ENCODE data around the gene WDR33. TPM values are rescaled to one million over a fixed set of nuclear protein-coding genes. Genes with fewer than 3 reads are reported as not detected.

Gene WDR33
- total RNA-seq, 1 donor: 25.7 TPM

DNA sequence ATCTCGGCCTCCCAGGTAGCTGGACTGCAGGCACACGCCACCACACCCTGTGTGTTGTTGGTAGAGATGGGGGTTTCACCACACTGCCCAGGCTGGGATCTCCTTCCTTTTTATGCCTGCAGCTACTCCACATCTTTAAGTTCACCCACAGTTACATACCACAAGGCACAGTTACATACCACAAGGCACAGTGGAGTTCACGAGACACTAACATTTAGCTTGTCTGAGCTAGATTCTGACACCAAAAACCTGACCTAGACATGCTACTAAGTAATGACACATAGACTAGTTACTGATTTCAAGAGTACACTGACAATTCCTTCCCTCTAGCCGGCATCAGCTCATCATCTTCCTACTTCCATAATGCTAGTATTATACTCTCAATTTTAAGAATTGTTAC, 42.7 kb upstream of the WDR33 start:
- Histone ChIP-seq H2AFZ (ENCODE audit: low read length) (no peak overlapping the region), H3K4me1 (ENCODE audit: insufficient read depth, low read length) (peaks cover 7% of the 10 kb centered on the region), H3K27ac (ENCODE audit: low read depth, low read length) (no peak overlapping the region), H3K27me3 (ENCODE audit: insufficient read depth, low read length) (no peaks in the 10 kb centered on the region), H3K9me3 (ENCODE audit: low read depth, low read length) (no peaks in the 10 kb centered on the region), H3K4me3 (ENCODE audit: insufficient read depth, low read length) (no peak overlapping the region), H3K4me2 (ENCODE audit: insufficient read depth, low read length) (no peak overlapping the region), H3K36me3 (ENCODE audit: insufficient read depth, low read length) (peaks cover 32% of the 10 kb centered on the region), H3K79me2 (ENCODE audit: insufficient read depth, low read length) (peaks cover 81% of the 10 kb centered on the region), H4K20me1 (ENCODE audit: insufficient read depth, low read length) (peaks cover 38% of the 10 kb centered on the region)
- TF ChIP-seq, protein P1, sequence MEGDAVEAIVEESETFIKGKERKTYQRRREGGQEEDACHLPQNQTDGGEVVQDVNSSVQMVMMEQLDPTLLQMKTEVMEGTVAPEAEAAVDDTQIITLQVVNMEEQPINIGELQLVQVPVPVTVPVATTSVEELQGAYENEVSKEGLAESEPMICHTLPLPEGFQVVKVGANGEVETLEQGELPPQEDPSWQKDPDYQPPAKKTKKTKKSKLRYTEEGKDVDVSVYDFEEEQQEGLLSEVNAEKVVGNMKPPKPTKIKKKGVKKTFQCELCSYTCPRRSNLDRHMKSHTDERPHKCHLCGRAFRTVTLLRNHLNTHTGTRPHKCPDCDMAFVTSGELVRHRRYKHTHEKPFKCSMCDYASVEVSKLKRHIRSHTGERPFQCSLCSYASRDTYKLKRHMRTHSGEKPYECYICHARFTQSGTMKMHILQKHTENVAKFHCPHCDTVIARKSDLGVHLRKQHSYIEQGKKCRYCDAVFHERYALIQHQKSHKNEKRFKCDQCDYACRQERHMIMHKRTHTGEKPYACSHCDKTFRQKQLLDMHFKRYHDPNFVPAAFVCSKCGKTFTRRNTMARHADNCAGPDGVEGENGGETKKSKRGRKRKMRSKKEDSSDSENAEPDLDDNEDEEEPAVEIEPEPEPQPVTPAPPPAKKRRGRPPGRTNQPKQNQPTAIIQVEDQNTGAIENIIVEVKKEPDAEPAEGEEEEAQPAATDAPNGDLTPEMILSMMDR (IDR thresholded peaks at IDR 0.05; ENCODE audit: extremely low read depth, low read depth, low read length): no peak
- DNase-seq (ENCODE audit: insufficient read length, low spot score, missing footprints): no peak

DNA sequence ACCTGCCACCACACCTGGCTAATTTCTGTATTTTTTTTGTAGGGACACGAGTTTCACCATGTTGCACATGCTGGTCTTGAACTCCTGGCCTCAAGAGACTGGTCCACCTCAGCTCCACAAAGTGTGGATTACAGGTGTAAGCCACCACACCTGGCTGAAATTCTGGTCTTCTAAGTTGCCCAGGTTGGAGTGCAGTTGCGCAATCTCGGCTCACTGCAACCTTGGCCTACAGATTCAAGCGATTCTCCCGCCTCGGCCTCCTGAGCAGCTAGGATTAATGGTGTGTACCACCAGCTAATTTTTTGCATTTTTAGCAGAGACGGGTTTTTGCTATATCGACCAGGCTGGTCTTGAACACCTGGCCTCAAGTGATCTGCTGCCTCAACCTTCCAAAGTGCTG, 41.4 kb upstream of the WDR33 start:
- no peaks in the 10 kb centered on the region for H3K27me3 ChIP-seq (ENCODE audit: insufficient read depth, low read length)
- no peak overlapping the region for H2AFZ ChIP-seq (ENCODE audit: low read length)
- peaks cover 43% of the 10 kb centered on the region for H3K36me3 ChIP-seq (ENCODE audit: insufficient read depth, low read length)
- peaks cover 6% of the 10 kb centered on the region for H3K4me1 ChIP-seq (ENCODE audit: insufficient read depth, low read length)
- H3K4me3 ChIP-seq (ENCODE audit: insufficient read depth, low read length): no peak overlapping the region
- peaks cover 76% of the 10 kb centered on the region for H3K79me2 ChIP-seq (ENCODE audit: insufficient read depth, low read length)
- H3K9me3 ChIP-seq (ENCODE audit: low read depth, low read length): no peaks in the 10 kb centered on the region
- no peak overlapping the region for H3K4me2 ChIP-seq (ENCODE audit: insufficient read depth, low read length)
- TF ChIP-seq, protein P1 (IDR thresholded peaks at IDR 0.05; ENCODE audit: extremely low read depth, low read depth, low read length): no peak
- no peak for DNase-seq (ENCODE audit: insufficient read length, low spot score, missing footprints)
- H3K27ac ChIP-seq (ENCODE audit: low read depth, low read length): no peak overlapping the region
- H4K20me1 ChIP-seq (ENCODE audit: insufficient read depth, low read length): peaks cover 36% of the 10 kb centered on the region

DNA sequence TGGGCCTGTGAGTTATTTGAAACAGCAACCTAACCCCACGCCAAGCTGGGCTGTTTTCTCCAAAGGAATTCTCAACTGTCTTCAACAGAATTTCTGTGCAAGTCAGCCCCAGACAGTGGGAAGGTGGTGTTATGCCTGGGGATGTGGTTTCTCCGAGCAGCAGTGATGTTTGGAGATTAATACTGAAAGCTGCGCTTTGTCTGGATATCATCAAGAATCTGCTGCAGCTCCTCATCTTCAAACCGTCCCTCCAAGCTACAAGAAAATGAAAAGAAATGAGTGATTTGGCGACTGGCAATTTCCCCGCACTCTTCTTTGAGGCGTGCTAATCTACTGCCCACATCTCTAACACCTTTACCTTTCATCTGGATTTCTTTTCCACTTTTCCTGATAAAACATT, 37.0 kb upstream of the WDR33 start:
- Histone ChIP-seq H3K36me3 (ENCODE audit: insufficient read depth, low read length) (peaks cover 65% of the 10 kb centered on the region), H3K4me3 (ENCODE audit: insufficient read depth, low read length) (no peak overlapping the region), H3K4me2 (ENCODE audit: insufficient read depth, low read length) (no peak overlapping the region), H3K4me1 (ENCODE audit: insufficient read depth, low read length) (no peaks in the 10 kb centered on the region), H3K79me2 (ENCODE audit: insufficient read depth, low read length) (peaks cover 34% of the 10 kb centered on the region), H3K27me3 (ENCODE audit: insufficient read depth, low read length) (no peaks in the 10 kb centered on the region), H3K27ac (ENCODE audit: low read depth, low read length) (no peak overlapping the region), H4K20me1 (ENCODE audit: insufficient read depth, low read length) (peaks cover 14% of the 10 kb centered on the region), H2AFZ (ENCODE audit: low read length) (no peak overlapping the region), H3K9me3 (ENCODE audit: low read depth, low read length) (no peaks in the 10 kb centered on the region)
- TF ChIP-seq, protein P1 (IDR thresholded peaks at IDR 0.05; ENCODE audit: extremely low read depth, low read depth, low read length): no peak
- no peak for DNase-seq (ENCODE audit: insufficient read length, low spot score, missing footprints)

GRCh38 chr2:127844973-127845372, 34.0 kb upstream of the WDR33 start:
- Histone ChIP-seq H3K27ac (ENCODE audit: low read depth, low read length) (no peak overlapping the region), H3K27me3 (ENCODE audit: insufficient read depth, low read length) (no peaks in the 10 kb centered on the region), H3K4me1 (ENCODE audit: insufficient read depth, low read length) (no peaks in the 10 kb centered on the region)

More at GRCh38 chr2:127844973-127845372, 34.0 kb upstream of the WDR33 start:
- H3K36me3 ChIP-seq (ENCODE audit: insufficient read depth, low read length): peaks cover 47% of the 10 kb centered on the region
- DNase-seq (ENCODE audit: insufficient read length, low spot score, missing footprints): no peak
- peaks cover 8% of the 10 kb centered on the region for H3K79me2 ChIP-seq (ENCODE audit: insufficient read depth, low read length)
- H2AFZ ChIP-seq (ENCODE audit: low read length): no peak overlapping the region
- no peak overlapping the region for H3K4me3 ChIP-seq (ENCODE audit: insufficient read depth, low read length)
- no peaks in the 10 kb centered on the region for H3K9me3 ChIP-seq (ENCODE audit: low read depth, low read length)
- H3K4me2 ChIP-seq (ENCODE audit: insufficient read depth, low read length): no peak overlapping the region
- TF ChIP-seq, protein P1 (IDR thresholded peaks at IDR 0.05; ENCODE audit: extremely low read depth, low read depth, low read length): no peak
- peaks cover 4% of the 10 kb centered on the region for H4K20me1 ChIP-seq (ENCODE audit: insufficient read depth, low read length)

All from osteoblast (primary cell).